Type B pancreatic cell (in vitro differentiated cells): ENCODE measurements around the gene LHX6. TPM values are rescaled to one million over a fixed set of nuclear protein-coding genes. Genes with fewer than 3 reads are reported as not detected.

Source experiments
- DNase-seq: peaks from one replicate; pipeline ENCODE4 v3.0.0; 2021; ENCODE audit warnings: mixed read lengths; ENCODE audit not compliant: unreplicated experiment; ENCODE audit errors: extremely low spot score
- H3K27ac Mint-ChIP-seq: 2 replicates; pipeline ENCODE4 v1.8.0; 2021; ENCODE audit warnings: mild to moderate bottlenecking, mixed read lengths
- H3K27me3 Mint-ChIP-seq: 2 replicates; pipeline ENCODE4 v1.8.0; 2021; ENCODE audit warnings: mixed read lengths
- H3K36me3 Mint-ChIP-seq: 2 replicates; pipeline ENCODE4 v1.8.0; 2021; ENCODE audit warnings: mixed read lengths
- H3K4me1 Mint-ChIP-seq: one replicate; pipeline ENCODE4 v1.8.0; 2021; ENCODE audit warnings: mixed read lengths; ENCODE audit not compliant: unreplicated experiment
- H3K4me3 Mint-ChIP-seq: 2 replicates; pipeline ENCODE4 v1.8.0; 2021; ENCODE audit warnings: mild to moderate bottlenecking, mixed read lengths
- H3K9me3 Mint-ChIP-seq: 2 replicates; pipeline ENCODE4 v1.8.0; 2021; ENCODE audit warnings: mixed read lengths
- total RNA-seq: library from RNA; stranded (reverse); gene quantifications from 2 replicates; pipeline ENCODE4 v1.2.1, GENCODE V29; 2021; ENCODE audit warnings: low replicate concordance
- TF ChIP-seq, protein P1 (sequence below): fragments of 200-600 bp; sonication (generic); conservative IDR thresholded peaks from 2 replicates; pipeline ENCODE4 v1.5.0; 2021; ENCODE audit warnings: antibody characterized with exemption, mild to moderate bottlenecking

The LHX6 gene
- total RNA-seq, 1 donor from 2014 or later: 10.0 TPM

DNA sequence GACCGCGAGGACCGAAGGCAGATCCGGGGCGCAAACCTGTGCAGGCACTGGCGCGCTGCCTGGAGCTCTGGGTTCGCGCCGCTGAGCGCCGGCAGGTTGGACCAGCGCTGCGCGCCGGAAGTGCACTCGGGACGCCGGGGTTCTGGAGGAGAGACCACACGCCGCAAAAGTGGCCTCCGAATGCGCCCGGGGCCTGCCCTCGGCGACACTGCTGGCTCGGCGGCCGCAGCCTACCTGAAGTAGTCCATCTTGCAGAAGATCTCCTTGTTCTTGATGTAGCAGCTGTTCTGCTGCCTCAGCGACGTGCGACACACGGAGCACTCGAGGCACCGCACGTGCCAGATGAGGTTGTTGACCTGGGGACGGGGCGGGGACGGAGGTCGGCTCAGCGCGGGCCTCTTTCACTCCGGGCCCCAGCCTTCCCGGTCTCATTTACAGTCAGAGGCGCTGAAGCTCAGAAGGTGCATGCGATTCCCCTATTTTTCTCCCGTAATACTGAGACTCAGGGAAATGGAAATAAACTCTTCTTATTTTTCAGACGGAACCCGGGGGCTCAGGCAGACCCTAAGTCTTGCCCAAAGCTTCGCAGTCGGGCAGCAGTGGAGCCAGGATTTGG, 2.5 kb downstream of the LHX6 start:
- Mint-ChIP-seq H3K27me3 (peaks cover 69% of the 10 kb centered on the region), H3K27ac (no peak overlapping the region), H3K9me3 (no peaks in the 10 kb centered on the region), H3K4me1 (peaks cover 28% of the 10 kb centered on the region), H3K36me3 (peaks cover 11% of the 10 kb centered on the region), H3K4me3 (peak overlapping the region; percentile 83)
- TF ChIP-seq, protein P1, sequence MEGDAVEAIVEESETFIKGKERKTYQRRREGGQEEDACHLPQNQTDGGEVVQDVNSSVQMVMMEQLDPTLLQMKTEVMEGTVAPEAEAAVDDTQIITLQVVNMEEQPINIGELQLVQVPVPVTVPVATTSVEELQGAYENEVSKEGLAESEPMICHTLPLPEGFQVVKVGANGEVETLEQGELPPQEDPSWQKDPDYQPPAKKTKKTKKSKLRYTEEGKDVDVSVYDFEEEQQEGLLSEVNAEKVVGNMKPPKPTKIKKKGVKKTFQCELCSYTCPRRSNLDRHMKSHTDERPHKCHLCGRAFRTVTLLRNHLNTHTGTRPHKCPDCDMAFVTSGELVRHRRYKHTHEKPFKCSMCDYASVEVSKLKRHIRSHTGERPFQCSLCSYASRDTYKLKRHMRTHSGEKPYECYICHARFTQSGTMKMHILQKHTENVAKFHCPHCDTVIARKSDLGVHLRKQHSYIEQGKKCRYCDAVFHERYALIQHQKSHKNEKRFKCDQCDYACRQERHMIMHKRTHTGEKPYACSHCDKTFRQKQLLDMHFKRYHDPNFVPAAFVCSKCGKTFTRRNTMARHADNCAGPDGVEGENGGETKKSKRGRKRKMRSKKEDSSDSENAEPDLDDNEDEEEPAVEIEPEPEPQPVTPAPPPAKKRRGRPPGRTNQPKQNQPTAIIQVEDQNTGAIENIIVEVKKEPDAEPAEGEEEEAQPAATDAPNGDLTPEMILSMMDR: no peak
- no peak for DNase-seq

DNA sequence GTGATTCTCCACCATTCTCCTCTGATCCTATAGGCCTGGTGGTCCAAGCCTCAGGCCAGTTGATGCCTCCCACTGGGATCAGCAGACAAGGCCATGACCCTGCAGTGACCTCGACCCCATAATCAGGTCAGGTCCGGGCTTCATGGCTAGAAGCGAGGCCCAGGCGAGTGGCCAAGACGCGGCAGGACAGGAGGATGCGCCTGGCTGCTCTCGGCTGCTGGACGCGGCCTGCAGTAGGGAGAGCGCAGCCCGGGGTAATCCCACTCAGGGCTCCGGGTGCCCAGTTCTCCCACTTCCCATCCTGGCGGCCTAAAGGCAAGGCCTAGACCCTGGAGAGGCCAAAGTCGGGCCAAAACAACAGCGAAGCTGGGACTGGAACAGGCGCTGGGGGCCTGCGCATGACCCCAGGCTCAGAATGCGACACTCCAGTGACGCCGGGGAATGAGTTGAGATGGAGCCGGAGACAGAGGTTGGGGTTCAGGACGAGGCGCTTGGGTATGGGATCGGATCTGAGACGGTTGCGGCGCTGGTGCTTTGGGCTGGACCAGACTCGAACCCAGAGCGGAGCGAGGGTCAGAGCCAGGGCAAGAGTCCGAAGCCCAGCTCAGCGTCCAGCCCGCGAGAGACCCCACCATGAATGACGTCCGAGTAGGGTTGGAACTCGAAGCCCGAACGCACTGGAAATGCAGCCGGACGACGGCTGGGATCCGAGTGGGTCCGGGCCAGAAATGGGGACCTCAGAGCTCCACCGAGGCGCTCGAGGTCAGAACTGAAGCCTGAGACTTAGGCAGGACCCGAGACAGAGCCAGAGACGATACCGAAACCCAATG, 3.2 kb downstream of the LHX6 start:
- Mint-ChIP-seq H3K27ac (no peak overlapping the region), H3K36me3 (peaks cover 11% of the 10 kb centered on the region), H3K27me3 (peaks cover 76% of the 10 kb centered on the region), H3K4me3 (no peak overlapping the region), H3K4me1 (peaks cover 29% of the 10 kb centered on the region), H3K9me3 (no peaks in the 10 kb centered on the region)
- TF ChIP-seq, protein P1: no peak
- no peak for DNase-seq

DNA sequence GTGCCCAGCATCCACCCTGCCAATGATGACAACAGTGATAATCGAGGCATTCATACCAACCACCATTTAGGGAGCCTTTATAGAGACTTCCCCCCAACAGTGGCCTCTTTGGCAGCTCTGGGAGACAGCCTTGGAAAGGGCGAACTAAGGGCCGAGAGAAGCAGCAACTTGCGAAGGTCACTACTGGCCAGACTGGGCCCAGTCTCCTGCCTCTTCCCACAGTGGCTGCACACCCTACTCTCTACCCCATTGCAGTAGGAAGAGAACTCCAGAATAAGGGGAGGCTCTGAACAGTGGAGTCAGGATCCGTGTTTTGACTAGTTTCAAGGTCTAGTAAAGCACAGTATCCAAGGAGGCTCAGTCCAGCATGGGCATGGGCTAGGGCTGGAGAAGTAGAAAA, 5.3 kb downstream of the LHX6 start:
- TF ChIP-seq, protein P1: no peak
- DNase-seq: no peak
- Mint-ChIP-seq H3K9me3 (no peaks in the 10 kb centered on the region), H3K4me3 (no peak overlapping the region), H3K27ac (no peak overlapping the region), H3K4me1 (peaks cover 46% of the 10 kb centered on the region), H3K36me3 (peaks cover 11% of the 10 kb centered on the region), H3K27me3 (peaks cover 96% of the 10 kb centered on the region)

DNA sequence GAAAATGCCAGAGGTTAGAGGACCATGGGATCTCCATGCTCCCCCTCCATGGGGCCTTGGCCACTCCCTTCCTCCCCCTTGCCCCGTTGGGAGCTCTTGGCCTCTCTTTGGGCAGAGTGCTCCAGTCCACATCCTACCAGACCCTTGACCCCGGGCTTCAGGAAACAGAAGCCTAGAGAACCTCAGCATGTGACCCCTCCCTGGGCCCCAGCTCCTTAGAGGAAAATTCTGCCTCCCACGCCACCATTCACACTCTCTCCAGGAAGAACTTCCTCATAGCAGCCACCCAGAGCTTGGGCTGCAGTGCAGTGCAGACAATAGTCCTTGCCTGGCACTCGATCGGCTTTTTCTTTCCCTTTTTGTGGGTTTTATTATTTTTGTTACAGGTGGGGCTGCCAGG, 6.0 kb downstream of the LHX6 start:
- no peak overlapping the region for H3K4me3 Mint-ChIP-seq
- H3K9me3 Mint-ChIP-seq: no peaks in the 10 kb centered on the region
- TF ChIP-seq, protein P1: no peak
- DNase-seq: no peak
- peaks cover 98% of the 10 kb centered on the region for H3K27me3 Mint-ChIP-seq
- peaks cover 53% of the 10 kb centered on the region for H3K4me1 Mint-ChIP-seq
- peaks cover 11% of the 10 kb centered on the region for H3K36me3 Mint-ChIP-seq
- no peak overlapping the region for H3K27ac Mint-ChIP-seq

DNA sequence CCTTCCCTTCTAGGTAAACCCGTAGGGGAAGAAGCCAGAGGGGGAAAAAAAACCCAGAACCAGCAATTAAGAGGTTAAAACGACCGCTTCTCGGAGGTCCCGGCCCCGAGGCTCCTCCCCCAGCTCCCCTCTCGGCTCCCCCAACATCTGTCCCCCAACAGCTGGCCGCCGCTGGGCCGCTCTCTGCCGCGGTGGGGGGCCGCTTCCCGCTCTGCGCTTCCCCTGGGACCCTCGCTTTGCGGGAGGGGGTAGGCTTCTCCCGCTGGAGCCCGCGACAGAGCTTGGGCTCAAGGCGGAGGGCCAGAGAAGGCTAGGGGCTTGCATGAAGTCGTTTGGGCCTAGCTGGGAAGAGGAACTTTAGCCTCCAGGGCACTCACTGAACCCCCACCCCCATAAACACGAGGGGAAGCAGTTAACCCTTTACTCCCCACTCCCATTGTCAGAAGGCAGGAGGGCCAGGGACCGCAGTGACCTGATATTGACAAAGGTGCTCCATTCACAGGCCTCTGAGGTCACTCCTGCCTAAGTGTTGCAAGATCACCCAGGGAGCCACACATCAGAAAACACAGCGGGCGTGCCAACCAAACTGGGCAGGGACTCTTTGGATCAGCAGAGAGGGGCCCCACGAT, 7.5 kb downstream of the LHX6 start:
- TF ChIP-seq, protein P1: no peak
- Mint-ChIP-seq H3K27me3 (peaks cover 97% of the 10 kb centered on the region), H3K4me1 (peaks cover 45% of the 10 kb centered on the region), H3K4me3 (peak overlapping the region; percentile 72), H3K9me3 (no peaks in the 10 kb centered on the region), H3K27ac (no peak overlapping the region), H3K36me3 (peaks cover 11% of the 10 kb centered on the region)
- no peak for DNase-seq
